H1 (cell line): ENCODE data around the gene ZDHHC5.

ENCODE experiments used
- EZH2 ChIP-seq: fragments of 200-600 bp; sonication (generic); IDR thresholded peaks from 2 replicates; pipeline ENCODE4 v1.7.1; 2012; ENCODE audit warnings: low read depth, mild to moderate bottlenecking, moderate library complexity, low read length, inconsistent platforms; ENCODE audit not compliant: severe bottlenecking
- JUN ChIP-seq: IDR thresholded peaks from 2 replicates; pipeline ENCODE4 v1.6.1; 2011; ENCODE audit warnings: low read depth, mild to moderate bottlenecking, improper control_type of control experiment, low read length
- MAFK ChIP-seq: IDR thresholded peaks from 2 replicates; pipeline ENCODE4 v1.6.1; 2012; ENCODE audit warnings: low read depth, mild to moderate bottlenecking, improper control_type of control experiment, low read length
- MAX ChIP-seq: IDR thresholded peaks from 2 replicates; pipeline ENCODE4 v1.6.1; 2012; ENCODE audit warnings: inconsistent platforms
- POLR2A ChIP-seq, 2 experiments: IDR thresholded peaks; 1 replicate in 1 of 2; 2 replicates in 1 of 2; pipeline ENCODE4 v1.6.1; 2011; ENCODE audit warnings: low read depth in 2 of 2, low read length in 2 of 2, mild to moderate bottlenecking in 2 of 2; ENCODE audit errors: control extremely low read depth in 1 of 2
- RBBP5 ChIP-seq: IDR thresholded peaks from 2 replicates; pipeline ENCODE4 v1.7.1; 2012; ENCODE audit warnings: low read depth, mild to moderate bottlenecking, inconsistent platforms, low read length, moderate library complexity, borderline replicate concordance
- SIX5 ChIP-seq: IDR thresholded peaks from 2 replicates; pipeline ENCODE4 v1.6.1; 2011; ENCODE audit warnings: mild to moderate bottlenecking, low read depth, low read length
- TF ChIP-seq, protein P1 (sequence below), 3 experiments: IDR thresholded peaks; 1 replicate in 2 of 3; 2 replicates in 1 of 3; pipeline versions ENCODE4 v1.5.1 to v1.6.1; 2011; ENCODE audit warnings: low read length in 3 of 3, mild to moderate bottlenecking in 3 of 3, inconsistent platforms in 2 of 3, low read depth in 1 of 3, moderate library complexity in 1 of 3; ENCODE audit not compliant: insufficient read depth in 1 of 3; ENCODE audit errors: control extremely low read depth in 1 of 3

GRCh38 chr11:57650739-57651090 lies 17.2 kb upstream of the ZDHHC5 start:
- TF ChIP-seq POLR2A (IDR thresholded peaks at IDR 0.05; ENCODE audit: control extremely low read depth in 1 of 2, low read depth in 2 of 2, low read length in 2 of 2) (peak in 1 of 2 experiments; percentile 73; a peak in 2 of 3 replicates), RBBP5 (no peak), EZH2 (no peak), JUN (no peak), SIX5 (no peak), MAFK (no peak), MAX (no peak)
- TF ChIP-seq, protein P1, sequence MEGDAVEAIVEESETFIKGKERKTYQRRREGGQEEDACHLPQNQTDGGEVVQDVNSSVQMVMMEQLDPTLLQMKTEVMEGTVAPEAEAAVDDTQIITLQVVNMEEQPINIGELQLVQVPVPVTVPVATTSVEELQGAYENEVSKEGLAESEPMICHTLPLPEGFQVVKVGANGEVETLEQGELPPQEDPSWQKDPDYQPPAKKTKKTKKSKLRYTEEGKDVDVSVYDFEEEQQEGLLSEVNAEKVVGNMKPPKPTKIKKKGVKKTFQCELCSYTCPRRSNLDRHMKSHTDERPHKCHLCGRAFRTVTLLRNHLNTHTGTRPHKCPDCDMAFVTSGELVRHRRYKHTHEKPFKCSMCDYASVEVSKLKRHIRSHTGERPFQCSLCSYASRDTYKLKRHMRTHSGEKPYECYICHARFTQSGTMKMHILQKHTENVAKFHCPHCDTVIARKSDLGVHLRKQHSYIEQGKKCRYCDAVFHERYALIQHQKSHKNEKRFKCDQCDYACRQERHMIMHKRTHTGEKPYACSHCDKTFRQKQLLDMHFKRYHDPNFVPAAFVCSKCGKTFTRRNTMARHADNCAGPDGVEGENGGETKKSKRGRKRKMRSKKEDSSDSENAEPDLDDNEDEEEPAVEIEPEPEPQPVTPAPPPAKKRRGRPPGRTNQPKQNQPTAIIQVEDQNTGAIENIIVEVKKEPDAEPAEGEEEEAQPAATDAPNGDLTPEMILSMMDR (IDR thresholded peaks at IDR 0.05; ENCODE audit: control extremely low read depth in 1 of 3, insufficient read depth in 1 of 3, low read depth in 1 of 3, low read length in 3 of 3), result no peak
